HepG2 (cell line): Measurements from ENCODE around the gene XPO5. TPM values are rescaled to one million over a fixed set of nuclear protein-coding genes. Genes with fewer than 3 reads are reported as not detected.
A peak's percentile ranks its signal among the peaks of the same experiment; 100 is the strongest.

Experiments
- CSRNP1 ChIP-seq: sonication (generic); formaldehyde crosslinking; IDR thresholded peaks from 2 replicates; pipeline ENCODE4 v1.8.1; 2023; ENCODE audit warnings: mild to moderate bottlenecking, missing genetic modification reagents
- E2F5 ChIP-seq: sonication (generic); formaldehyde crosslinking; conservative IDR thresholded peaks from 2 replicates; pipeline ENCODE4 v1.4.0; 2020; ENCODE audit warnings: missing genetic modification reagents
- HMGXB3 ChIP-seq: sonication (generic); formaldehyde crosslinking; IDR thresholded peaks from 2 replicates; pipeline ENCODE4 v1.4.0; 2020; ENCODE audit warnings: missing genetic modification reagents, borderline replicate concordance
- HNF4A ChIP-seq: sonication (generic); formaldehyde crosslinking; IDR thresholded peaks from 2 replicates; pipeline ENCODE4 v1.4.0; 2020; ENCODE audit warnings: missing genetic modification reagents
- KMT2A ChIP-seq: sonication (generic); formaldehyde crosslinking; IDR thresholded peaks from 2 replicates; pipeline ENCODE4 v1.4.0; 2020; ENCODE audit warnings: missing genetic modification reagents
- SALL1 ChIP-seq: sonication (generic); formaldehyde crosslinking; IDR thresholded peaks from 2 replicates; pipeline ENCODE4 v1.8.0; 2022; ENCODE audit warnings: mild to moderate bottlenecking, missing genetic modification reagents
- STAG1 ChIP-seq: sonication (generic); formaldehyde crosslinking; IDR thresholded peaks from 2 replicates; pipeline ENCODE4 v1.4.0; 2020; ENCODE audit warnings: missing genetic modification reagents
- TRIM24 ChIP-seq: sonication (generic); formaldehyde crosslinking; IDR thresholded peaks from 2 replicates; pipeline ENCODE4 v1.8.0; 2022; ENCODE audit warnings: mild to moderate bottlenecking, missing genetic modification reagents
- ZBTB34 ChIP-seq: sonication (generic); formaldehyde crosslinking; IDR thresholded peaks from 2 replicates; pipeline ENCODE4 v1.8.0; 2022; ENCODE audit warnings: mild to moderate bottlenecking, missing genetic modification reagents
- ZNF280B ChIP-seq: sonication (generic); formaldehyde crosslinking; IDR thresholded peaks from 2 replicates; pipeline ENCODE4 v1.5.0; 2020; ENCODE audit warnings: missing genetic modification reagents, mild to moderate bottlenecking, borderline replicate concordance
- ZNF33B ChIP-seq: sonication (generic); formaldehyde crosslinking; IDR thresholded peaks from 2 replicates; pipeline ENCODE4 v1.5.1; 2020; ENCODE audit warnings: mild to moderate bottlenecking, missing genetic modification reagents
- ZNF432 ChIP-seq: sonication (generic); formaldehyde crosslinking; IDR thresholded peaks from 2 replicates; pipeline ENCODE4 v1.5.0; 2020; ENCODE audit warnings: missing genetic modification reagents, mild to moderate bottlenecking, borderline replicate concordance
- ZNF558 ChIP-seq: sonication (generic); formaldehyde crosslinking; IDR thresholded peaks from 2 replicates; pipeline ENCODE4 v1.9.0; 2022; ENCODE audit warnings: mild to moderate bottlenecking, missing genetic modification reagents, borderline replicate concordance
- ZNF574 ChIP-seq: sonication (generic); formaldehyde crosslinking; IDR thresholded peaks from 2 replicates; pipeline ENCODE4 v1.4.0; 2020; ENCODE audit warnings: missing genetic modification reagents
- ZNF891 ChIP-seq: sonication (generic); formaldehyde crosslinking; IDR thresholded peaks from 2 replicates; pipeline ENCODE4 v1.5.0; 2020; ENCODE audit warnings: mild to moderate bottlenecking, missing genetic modification reagents
- polyA plus RNA-seq, 8 experiments: library from polyadenylated mRNA; depleted of rRNA in 3 of 8; stranded (reverse) in 7 of 8; unstranded in 1 of 8; fragments of >200 nt; fragmentation: Illumina TruSeq in 4 of 8; extraction: Trizol in 4 of 8; gene quantifications; 2 replicates each; pipeline versions ENCODE4 v1.2.1 to v1.2.3, GENCODE V29; 2011 to 2016; ENCODE audit warnings: low read depth in 4 of 8, missing spikeins in 1 of 8, mixed read lengths in 1 of 8; ENCODE audit not compliant: insufficient read depth in 1 of 8
- total RNA-seq, 5 experiments: library from RNA; depleted of rRNA; stranded (reverse); fragments of >200 nt; fragmentation: Illumina TruSeq; extraction: Trizol; gene quantifications; 2 replicates each; pipeline ENCODE4 v1.2.3, GENCODE V29; 2016; ENCODE audit warnings: low read depth in 1 of 5

Gene XPO5
- total and polyA plus RNA-seq, 2 of the 13 experiments (the other 11 are each of a cell fraction or from before 2014, with no cell fraction given), result 52.2 to 68.0 TPM

- TF ChIP-seq HMGXB3 (CRISPR knock-in tag) (no peak), ZNF432 (no peak), KMT2A (0 out of 2 replicates have a peak, but pooled peaks have one; percentile 2), CSRNP1 (CRISPR knock-in tag) (no peak), ZNF558 (CRISPR knock-in tag) (no peak), HNF4A (no peak; the same call in 1 of the 2 replicates), E2F5 (CRISPR knock-in tag) (no peak; the same call in 1 of the 2 replicates), SALL1 (CRISPR knock-in tag) (no peak), ZBTB34 (CRISPR knock-in tag) (no peak), ZNF891 (CRISPR knock-in tag) (0 out of 2 replicates have a peak, but pooled peaks have one; percentile 56), ZNF280B (CRISPR knock-in tag) (peak; percentile 77; the same call in 1 of the 2 replicates), TRIM24 (no peak), ZNF574 (CRISPR knock-in tag) (no peak), STAG1 (CRISPR knock-in tag) (no peak), ZNF33B (CRISPR knock-in tag) (no peak)
Observed at GRCh38 chr6:43489277-43490072, 86.4 kb downstream of the XPO5 start (continued).
